HG03439 (cell line): ENCODE measurements around the gene MRPL58.

Source experiments
- ATAC-seq: cut with Tn5 transposase; IDR thresholded peaks from one replicate; pipeline ENCODE4 v1.9.1; 2021; ENCODE audit warnings: mild to moderate bottlenecking, moderate library complexity; ENCODE audit not compliant: unreplicated experiment

Gene MRPL58

GRCh38 chr17:75068750-75069149 lies 56.3 kb downstream of the MRPL58 start:
- ATAC-seq = no peak

- no peak for ATAC-seq
These were observed 57.3 kb downstream of the MRPL58 start for GRCh38 chr17:75069783-75070182.
